Measurements from ENCODE around the gene EGF. TPM values are rescaled to one million over a fixed set of nuclear protein-coding genes. Genes with fewer than 3 reads are reported as not detected.

The EGF gene
- total and polyA plus RNA-seq, 12 donors = 0.54 to 16.4 (median 11.7) TPM

DNA sequence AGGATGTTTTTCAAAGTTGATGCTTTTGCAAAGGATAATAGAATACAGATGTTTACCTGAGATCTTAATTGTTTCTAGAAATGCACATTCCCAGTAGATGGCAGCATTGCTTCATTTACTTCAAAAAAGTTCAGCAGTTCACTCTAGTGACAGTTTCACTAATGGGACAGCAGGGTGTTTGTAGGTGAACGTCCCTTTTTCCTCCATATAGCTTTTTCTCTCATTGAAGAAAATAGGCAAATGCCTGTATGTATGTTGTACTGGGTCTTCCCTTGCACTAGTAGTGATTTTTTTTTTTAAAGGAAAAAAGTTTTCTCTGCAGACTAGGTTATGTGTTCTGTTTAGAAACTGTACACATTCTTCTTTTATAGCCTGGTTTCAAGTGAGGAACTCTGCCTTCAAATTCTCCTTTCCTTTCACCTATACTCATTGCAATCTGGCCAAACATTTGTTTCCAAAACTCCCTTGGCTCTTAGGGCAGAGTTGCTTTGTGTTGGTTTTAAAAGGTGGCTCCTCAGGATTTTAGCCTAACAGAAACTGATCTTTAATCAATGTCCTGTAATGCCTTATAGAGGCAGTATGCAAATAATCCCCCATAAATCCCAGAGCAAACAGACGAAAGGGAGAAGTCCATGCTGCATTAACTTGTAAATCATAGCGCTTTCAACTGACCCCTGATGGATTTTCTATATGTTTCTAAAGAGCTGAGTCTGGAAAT lies 86.3 kb downstream of the EGF start:
- Histone ChIP-seq H3K4me1 (peaks cover 0 to 8% (median 0%) of the 10 kb centered on the region in 9 donors), H3K4me3 (no peak overlapping the region), H3K9me3 (no peaks in the 10 kb centered on the region), H3K36me3 (no peaks in the 10 kb centered on the region), H3K27ac (no peak overlapping the region), H3K27me3 (peaks cover 0 to 11% (median 0%) of the 10 kb centered on the region in 7 donors)
- TF ChIP-seq, protein P1, sequence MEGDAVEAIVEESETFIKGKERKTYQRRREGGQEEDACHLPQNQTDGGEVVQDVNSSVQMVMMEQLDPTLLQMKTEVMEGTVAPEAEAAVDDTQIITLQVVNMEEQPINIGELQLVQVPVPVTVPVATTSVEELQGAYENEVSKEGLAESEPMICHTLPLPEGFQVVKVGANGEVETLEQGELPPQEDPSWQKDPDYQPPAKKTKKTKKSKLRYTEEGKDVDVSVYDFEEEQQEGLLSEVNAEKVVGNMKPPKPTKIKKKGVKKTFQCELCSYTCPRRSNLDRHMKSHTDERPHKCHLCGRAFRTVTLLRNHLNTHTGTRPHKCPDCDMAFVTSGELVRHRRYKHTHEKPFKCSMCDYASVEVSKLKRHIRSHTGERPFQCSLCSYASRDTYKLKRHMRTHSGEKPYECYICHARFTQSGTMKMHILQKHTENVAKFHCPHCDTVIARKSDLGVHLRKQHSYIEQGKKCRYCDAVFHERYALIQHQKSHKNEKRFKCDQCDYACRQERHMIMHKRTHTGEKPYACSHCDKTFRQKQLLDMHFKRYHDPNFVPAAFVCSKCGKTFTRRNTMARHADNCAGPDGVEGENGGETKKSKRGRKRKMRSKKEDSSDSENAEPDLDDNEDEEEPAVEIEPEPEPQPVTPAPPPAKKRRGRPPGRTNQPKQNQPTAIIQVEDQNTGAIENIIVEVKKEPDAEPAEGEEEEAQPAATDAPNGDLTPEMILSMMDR (IDR thresholded peaks at IDR 0.05) = peak; percentile 35 to 76 (median 64)
- intact Hi-C loops (cut with DNase I) = loop anchor here in 3 of 10 donors (2.0 to 5.0 kb wide), 2 partner anchors 518 kb away; no protein-coding TSS in a partner anchor
- WGBS, 2 donors = 39 to 43% methylated on average over 3 of the region's 3 CpGs
- ATAC-seq (peak in 6 of 8 donors; percentile 45 to 70 (median 56)), DNase-seq (peak in 1 of 2 donors; percentile 20)

GRCh38 chr4:109999585-109999912 lies 86.9 kb downstream of the EGF start:
- Histone ChIP-seq H3K27ac (no peak overlapping the region), H3K4me1 (peaks cover 0 to 6% (median 0%) of the 10 kb centered on the region in 9 donors), H3K27me3 (peaks cover 0 to 10% (median 0%) of the 10 kb centered on the region in 7 donors), H3K4me3 (no peak overlapping the region), H3K9me3 (no peaks in the 10 kb centered on the region), H3K36me3 (no peaks in the 10 kb centered on the region)
- ATAC-seq (no peak), DNase-seq (no peak)
- TF ChIP-seq, protein P1 (IDR thresholded peaks at IDR 0.05) = no peak
- intact Hi-C loops (cut with DNase I) = loop anchor here in 3 of 10 donors (2.0 to 5.0 kb wide), 2 partner anchors 517 to 518 kb away; no protein-coding TSS in a partner anchor
- 75 to 76% methylated on average over 9 of the region's 9 CpGs for WGBS, 2 donors

GRCh38 chr4:110002326-110002725 lies 89.6 kb downstream of the EGF start:
- H3K27me3 ChIP-seq = peaks cover 0 to 10% (median 0%) of the 10 kb centered on the region in 7 donors
- no peak for ATAC-seq

DNA sequence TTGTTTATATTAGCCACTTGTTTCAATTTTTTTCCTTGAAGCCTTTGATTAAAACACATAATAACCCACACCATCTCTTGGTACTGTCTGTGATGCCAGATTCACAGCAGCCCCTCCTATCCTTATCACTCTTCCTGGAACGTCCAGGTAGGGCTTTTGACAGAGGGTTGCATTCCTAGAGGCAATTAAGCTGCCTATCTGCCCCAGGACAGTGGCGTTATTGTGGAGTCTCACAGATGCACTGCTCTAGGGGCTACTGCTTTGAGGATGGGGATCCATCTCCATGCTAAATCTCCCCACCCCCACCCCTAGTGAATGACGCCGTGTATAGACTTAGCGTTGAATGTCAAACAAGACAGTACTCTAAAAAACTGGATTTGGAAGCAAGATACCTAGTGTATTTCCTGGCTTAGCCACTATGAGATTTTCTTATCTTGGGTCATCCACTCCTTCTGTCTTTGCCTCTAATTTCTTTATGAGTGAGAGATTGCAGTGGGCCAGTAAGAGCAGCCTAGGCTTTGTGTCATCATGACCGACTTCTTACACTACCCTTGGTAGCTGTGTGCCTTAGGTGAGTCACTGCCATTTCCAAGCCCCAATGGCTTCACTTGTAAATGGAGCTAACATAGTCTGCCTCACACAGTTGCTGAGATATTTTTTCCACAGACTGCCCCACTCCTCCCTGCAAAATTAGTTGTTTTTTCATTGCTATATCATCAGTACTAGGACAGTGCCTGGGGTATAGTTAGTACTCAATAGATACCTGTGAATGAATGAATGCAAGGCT lies 90.9 kb downstream of the EGF start:
- DNase-seq = no peak
- 60 to 67% methylated on average over 6 of the region's 6 CpGs for WGBS, 2 donors
- no peak overlapping the region for H3K27ac ChIP-seq
- H3K27me3 ChIP-seq = peaks cover 0 to 10% (median 0%) of the 10 kb centered on the region in 7 donors
- peaks cover 0 to 6% (median 0%) of the 10 kb centered on the region in 9 donors for H3K4me1 ChIP-seq
- H3K4me3 ChIP-seq = no peak overlapping the region
- no peak for ATAC-seq
- TF ChIP-seq, protein P1 (IDR thresholded peaks at IDR 0.05) = no peak
- H3K9me3 ChIP-seq = no peaks in the 10 kb centered on the region
- no peaks in the 10 kb centered on the region for H3K36me3 ChIP-seq
- intact Hi-C loops (cut with DNase I) = loop anchor here in 6 of 10 donors (2.0 to 10.0 kb wide), 4 partner anchors 311 to 514 kb away; no protein-coding TSS in a partner anchor

More at GRCh38 chr4:110002326-110002725, 89.6 kb downstream of the EGF start:
- Histone ChIP-seq H3K9me3 (no peaks in the 10 kb centered on the region), H3K36me3 (no peaks in the 10 kb centered on the region), H3K4me3 (no peak overlapping the region), H3K27ac (no peak overlapping the region), H3K4me1 (peaks cover 0 to 6% (median 0%) of the 10 kb centered on the region in 9 donors)
- TF ChIP-seq, protein P1 (IDR thresholded peaks at IDR 0.05) = no peak
- intact Hi-C loops (cut with DNase I) = loop anchor here in 4 of 10 donors (5.0 to 10.0 kb wide), 3 partner anchors 312 to 515 kb away; no protein-coding TSS in a partner anchor
- DNase-seq = no peak
- 77 to 79% methylated on average over 3 of the region's 3 CpGs for WGBS, 2 donors
